H9 (cell line): ENCODE measurements around the gene KCNH5. TPM values are rescaled to one million over a fixed set of nuclear protein-coding genes. Genes with fewer than 3 reads are reported as not detected.

ENCODE experiments used
- DNase-seq: peaks from one replicate; pipeline ENCODE4 v3.0.0-alpha.2; 2017
- H2AFZ ChIP-seq: one replicate; pipeline ENCODE4 v1.6.1; 2013; ENCODE audit warnings: mild to moderate bottlenecking, low read length, control low read depth, moderate library complexity
- H2AK5ac ChIP-seq: 2 replicates; pipeline ENCODE4 v1.6.1; 2013; ENCODE audit warnings: low read length, control low read depth, mixed read lengths; ENCODE audit not compliant: insufficient read length
- H2BK120ac ChIP-seq: one replicate; pipeline ENCODE4 v1.6.1; 2013; ENCODE audit warnings: low read depth, mild to moderate bottlenecking, low read length, control low read depth, inconsistent platforms; ENCODE audit not compliant: poor library complexity, severe bottlenecking
- H2BK12ac ChIP-seq: 2 replicates; pipeline ENCODE4 v1.6.1; 2013; ENCODE audit warnings: low read length, control low read depth, mixed read lengths, low read depth; ENCODE audit not compliant: insufficient read length
- H2BK15ac ChIP-seq: 2 replicates; pipeline ENCODE4 v1.6.1; 2013; ENCODE audit warnings: low read depth, low read length, control low read depth
- H2BK20ac ChIP-seq: one replicate; pipeline ENCODE4 v1.6.1; 2013; ENCODE audit warnings: low read depth, mild to moderate bottlenecking, low read length, control low read depth, inconsistent platforms; ENCODE audit not compliant: poor library complexity, severe bottlenecking
- H2BK5ac ChIP-seq: 2 replicates; pipeline ENCODE4 v1.6.1; 2013; ENCODE audit warnings: low read length, control low read depth, mixed read lengths; ENCODE audit not compliant: insufficient read length
- H3K14ac ChIP-seq: 2 replicates; pipeline ENCODE4 v1.6.1; 2013; ENCODE audit warnings: low read length, control low read depth; ENCODE audit not compliant: insufficient read depth
- H3K18ac ChIP-seq: 2 replicates; pipeline ENCODE4 v1.6.1; 2013; ENCODE audit warnings: low read depth, mild to moderate bottlenecking, mixed read lengths, low read length, control low read depth; ENCODE audit not compliant: insufficient read length
- H3K23ac ChIP-seq: 2 replicates; pipeline ENCODE4 v1.6.1; 2013; ENCODE audit warnings: low read length, control low read depth, mixed read lengths, low read depth; ENCODE audit not compliant: insufficient read length
- H3K23me2 ChIP-seq: 2 replicates; pipeline ENCODE4 v1.6.1; 2013; ENCODE audit warnings: low read depth, mild to moderate bottlenecking, mixed read lengths, low read length, control low read depth; ENCODE audit not compliant: insufficient read length, poor library complexity, severe bottlenecking
- H3K27ac ChIP-seq: 2 replicates; pipeline ENCODE4 v1.5.1; 2013; ENCODE audit warnings: low read length, control low read depth, mixed read lengths, low read depth; ENCODE audit not compliant: insufficient read length
- H3K27me3 ChIP-seq: 2 replicates; pipeline ENCODE4 v1.6.1; 2013; ENCODE audit warnings: low read length, control low read depth, inconsistent platforms; ENCODE audit not compliant: insufficient read depth
- H3K4ac ChIP-seq: 2 replicates; pipeline ENCODE4 v1.6.1; 2013; ENCODE audit warnings: low read depth, mild to moderate bottlenecking, control low read depth, inconsistent platforms, low read length, moderate library complexity
- H3K4me1 ChIP-seq: 2 replicates; pipeline ENCODE4 v1.6.1; 2013; ENCODE audit warnings: low read length, control low read depth, inconsistent platforms; ENCODE audit not compliant: insufficient read depth
- H3K4me2 ChIP-seq: 2 replicates; pipeline ENCODE4 v1.6.1; 2013; ENCODE audit warnings: low read length, control low read depth, mixed read lengths; ENCODE audit not compliant: insufficient read length, insufficient read depth
- H3K56ac ChIP-seq: 2 replicates; pipeline ENCODE4 v1.6.1; 2013; ENCODE audit warnings: low read depth, mild to moderate bottlenecking, mixed read lengths, low read length, control low read depth; ENCODE audit not compliant: insufficient read length
- H3K79me1 ChIP-seq: 2 replicates; pipeline ENCODE4 v1.6.1; 2013; ENCODE audit warnings: low read depth, mild to moderate bottlenecking, moderate library complexity, low read length, control low read depth, inconsistent platforms; ENCODE audit not compliant: insufficient read depth, poor library complexity, severe bottlenecking
- H3K79me2 ChIP-seq: 2 replicates; pipeline ENCODE4 v1.6.1; 2013; ENCODE audit warnings: low read length, control low read depth, inconsistent platforms; ENCODE audit not compliant: insufficient read depth
- H3K9ac ChIP-seq: 2 replicates; pipeline ENCODE4 v1.6.1; 2013; ENCODE audit warnings: low read length, control low read depth, mixed read lengths; ENCODE audit not compliant: insufficient read length; ENCODE audit errors: extremely low read depth
- H3K9me3 ChIP-seq: one replicate; pipeline ENCODE4 v1.6.1; 2013; ENCODE audit warnings: low read depth, low read length, inconsistent platforms; ENCODE audit not compliant: control insufficient read depth
- H3T11ph ChIP-seq: one replicate; pipeline ENCODE4 v1.6.1; 2013; ENCODE audit warnings: mild to moderate bottlenecking, low read length, control low read depth, inconsistent platforms
- H4K20me1 ChIP-seq: one replicate; pipeline ENCODE4 v1.6.1; 2013; ENCODE audit not compliant: control insufficient read depth, insufficient read length, insufficient read depth
- H4K5ac ChIP-seq: 2 replicates; pipeline ENCODE4 v1.6.1; 2013; ENCODE audit warnings: low read depth, mild to moderate bottlenecking, mixed read lengths, low read length, control low read depth; ENCODE audit not compliant: insufficient read length
- H4K8ac ChIP-seq: replicated peaks from 2 replicates; pipeline ENCODE4 v1.6.1; 2013; ENCODE audit warnings: low read length, control low read depth, mixed read lengths, low read depth; ENCODE audit not compliant: insufficient read length
- H4K91ac ChIP-seq: 2 replicates; pipeline ENCODE4 v1.6.1; 2013; ENCODE audit warnings: low read depth, mild to moderate bottlenecking, moderate library complexity, mixed read lengths, low read length, control low read depth; ENCODE audit not compliant: insufficient read length
- H3K27ac Mint-ChIP-seq, 3 experiments: 2 replicates in 2 of 3; 3 replicates in 1 of 3; pipeline ENCODE4 v1.8.0; 2020 to 2021; ENCODE audit warnings: mixed read lengths in 3 of 3, mild to moderate bottlenecking in 1 of 3, moderate library complexity in 1 of 3
- H3K27me3 Mint-ChIP-seq: 2 replicates; pipeline ENCODE4 v1.8.0; 2021; ENCODE audit warnings: low read depth, mild to moderate bottlenecking, moderate library complexity, mixed read lengths
- H3K36me3 Mint-ChIP-seq, 3 experiments: 2 replicates in 2 of 3; 3 replicates in 1 of 3; pipeline ENCODE4 v1.8.0; 2020 to 2021; ENCODE audit warnings: low read depth in 3 of 3, mixed read lengths in 3 of 3; ENCODE audit not compliant: insufficient read depth in 1 of 3
- H3K4me1 Mint-ChIP-seq, 2 experiments: 2 replicates each; pipeline ENCODE4 v1.8.0; 2020; ENCODE audit warnings: mixed read lengths in 2 of 2
- H3K4me3 Mint-ChIP-seq, 2 experiments: 2 replicates in 1 of 2; 3 replicates in 1 of 2; pipeline ENCODE4 v1.8.0; 2020 to 2021; ENCODE audit warnings: mild to moderate bottlenecking in 2 of 2, mixed read lengths in 2 of 2, moderate library complexity in 1 of 2
- H3K9me3 Mint-ChIP-seq, 2 experiments: 2 replicates in 1 of 2; 3 replicates in 1 of 2; pipeline ENCODE4 v1.8.0; 2020; ENCODE audit warnings: mild to moderate bottlenecking in 2 of 2, mixed read lengths in 2 of 2, moderate library complexity in 1 of 2
- CTCF ChIP-seq: fragments of 200-600 bp; sonication (generic); conservative IDR thresholded peaks from 3 replicates; pipeline ENCODE4 v1.8.0; 2021; ENCODE audit warnings: antibody characterized with exemption, mild to moderate bottlenecking
- WGBS: extraction: QIAGEN DNeasy Blood & Tissue Kit; methylation state at CpG from one replicate; pipeline ENCODE4 v1.1.7; 2013; ENCODE audit warnings: missing lambda C conversion rate, low lambda C conversion rate, mixed read lengths; ENCODE audit not compliant: insufficient read length; ENCODE audit errors: extremely low coverage; 5-methylcytosine and 5-hydroxymethylcytosine counted together
- total RNA-seq: library from RNA; stranded (reverse); gene quantifications from 2 replicates; pipeline ENCODE4 v1.2.1, GENCODE V29; 2021

The KCNH5 gene
- total RNA-seq, 1 experiment from 2014 or later, result 0.42 TPM

- Histone ChIP-seq H2AK5ac (no peak overlapping the region), H3K23me2 (no peaks in the 10 kb centered on the region), H2AFZ (no peak overlapping the region), H2BK12ac (no peak overlapping the region), H4K8ac (no peak overlapping the region), H3K4ac (no peak overlapping the region), H3K27ac (no peak overlapping the region), H3K9me3 (no peaks in the 10 kb centered on the region), H2BK20ac (no peak overlapping the region), H3K23ac (no peak overlapping the region), H3K56ac (no peak overlapping the region), H3K18ac (no peak overlapping the region), H2BK15ac (no peak overlapping the region), H3K27me3 (no peaks in the 10 kb centered on the region), H2BK120ac (no peak overlapping the region), H3K79me2 (no peaks in the 10 kb centered on the region), H3K79me1 (no peaks in the 10 kb centered on the region), H3K4me2 (no peak overlapping the region), H3K14ac (no peak overlapping the region), H4K5ac (no peak overlapping the region), H3T11ph (no peak overlapping the region), H3K4me1 (no peaks in the 10 kb centered on the region), H4K20me1 (no peaks in the 10 kb centered on the region), H2BK5ac (no peak overlapping the region), H4K91ac (no peak overlapping the region), H3K9ac (no peak overlapping the region)
- H3K27ac Mint-ChIP-seq, result no peak overlapping the region
- H3K9me3 Mint-ChIP-seq, result no peaks in the 10 kb centered on the region; a peak in 1 of 5 replicates
- no peak for TF ChIP-seq CTCF
- H3K4me3 Mint-ChIP-seq, result no peak overlapping the region
- no CpG with 5 or more reads among the region's 2 CpGs for WGBS
- H3K27me3 Mint-ChIP-seq, result no peaks in the 10 kb centered on the region
- H3K4me1 Mint-ChIP-seq, result no peaks in the 10 kb centered on the region
- no peaks in the 10 kb centered on the region for H3K36me3 Mint-ChIP-seq
- no peak for DNase-seq
Observed at GRCh38 chr14:62914025-62914424, 131.2 kb downstream of the KCNH5 start.
